HT-29 (cell line): ENCODE results near the gene CATSPER1. TPM values are rescaled to one million over a fixed set of nuclear protein-coding genes. Genes with fewer than 3 reads are reported as not detected.

Experiments
- DNase-seq: peaks from one replicate; pipeline ENCODE4 v3.0.0-alpha.2; 2015; ENCODE audit warnings: low spot score
- total RNA-seq: library from RNA; depleted of rRNA; stranded (reverse); fragments of >200 nt; shearing (Covaris generic); gene quantifications from 2 replicates; pipeline ENCODE4 v1.2.3, GENCODE V29; 2014; rRNA removed

CATSPER1 gene
- total RNA-seq, 1 experiment from 2014 or later, result 0.13 TPM

GRCh38 chr11:65973439-65974110 lies 52.7 kb downstream of the CATSPER1 start:
- no peak for DNase-seq

GRCh38 chr11:65972116-65972515 lies 54.2 kb downstream of the CATSPER1 start:
- no peak for DNase-seq

DNA sequence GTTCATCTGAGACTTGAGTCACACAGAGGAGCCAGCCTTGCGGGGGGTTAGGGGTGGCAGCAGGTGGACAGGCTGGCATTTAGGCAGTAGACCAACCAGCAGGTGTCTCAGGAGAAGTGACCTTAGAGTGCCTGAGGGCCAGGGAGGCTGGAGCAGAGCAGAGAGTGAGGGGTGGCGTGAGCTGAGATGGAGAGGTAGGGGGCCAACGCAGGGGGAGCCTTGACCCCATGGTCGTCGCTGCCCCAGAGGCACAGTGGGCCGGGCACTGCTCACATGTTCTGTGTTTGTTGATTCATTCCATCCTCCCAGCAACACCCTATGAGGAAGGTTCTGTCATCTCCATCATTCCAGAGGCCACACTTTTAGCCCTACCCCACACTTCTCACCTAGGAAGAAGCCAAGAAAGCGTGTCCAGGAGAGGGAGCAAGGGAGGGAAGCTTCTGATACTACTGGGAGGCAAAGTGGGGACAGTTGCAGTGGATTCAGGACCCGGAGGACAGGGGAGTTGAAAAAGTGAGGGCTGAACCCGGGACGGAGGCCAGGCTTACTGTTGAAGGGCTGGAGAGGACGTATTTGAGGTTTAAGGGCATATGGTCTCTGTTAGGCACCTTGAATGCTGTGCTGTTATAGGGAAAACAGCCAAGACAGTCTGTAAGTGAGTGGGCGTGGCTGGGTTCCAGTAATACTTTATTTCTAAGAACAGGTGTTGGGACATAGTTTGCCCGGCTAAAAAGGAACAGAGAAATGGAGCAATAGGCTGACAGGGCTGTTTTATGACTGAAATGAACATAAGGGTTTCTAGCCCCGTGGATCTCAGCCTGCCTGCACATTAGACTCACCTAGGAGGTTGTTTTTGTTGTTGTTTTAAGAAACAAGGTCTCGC lies 57.4 kb downstream of the CATSPER1 start:
- no peak for DNase-seq

GRCh38 chr11:65967329-65967934 lies 58.8 kb downstream of the CATSPER1 start:
- DNase-seq, result no peak

Other genes starting within 250 kb of the CATSPER1 start
- gene AP5B1, start 245.5 kb downstream of the CATSPER1 start, total RNA-seq, result 18.2 and 20.2 TPM in 2 replicates
- gene OVOL1, start 239.4 kb downstream of the CATSPER1 start, total RNA-seq, result 42.2 and 42.8 TPM in 2 replicates
- not detected in 2 replicates for gene SNX32, start 192.5 kb downstream of the CATSPER1 start, total RNA-seq
- 2,410 and 2,611 TPM in 2 replicates for gene CFL1, start 168.3 kb downstream of the CATSPER1 start, total RNA-seq
- 118 and 143 TPM in 2 replicates for gene MUS81, start 166.0 kb downstream of the CATSPER1 start, total RNA-seq
- gene EFEMP2, start 153.7 kb downstream of the CATSPER1 start, total RNA-seq, result 1.2 and 1.6 TPM in 2 replicates
- gene CTSW, start 146.6 kb downstream of the CATSPER1 start, total RNA-seq, result not detected in 2 replicates
- 302 and 303 TPM in 2 replicates for gene FIBP, start 138.0 kb downstream of the CATSPER1 start, total RNA-seq
- gene CCDC85B, start 135.8 kb downstream of the CATSPER1 start, total RNA-seq, result 148 and 155 TPM in 2 replicates
- 123 and 140 TPM in 2 replicates for gene FOSL1, start 126.1 kb downstream of the CATSPER1 start, total RNA-seq
- gene C11orf68, start 107.4 kb downstream of the CATSPER1 start, total RNA-seq, result 21.7 and 24.5 TPM in 2 replicates
- 208 and 228 TPM in 2 replicates for gene DRAP1, start 107.1 kb downstream of the CATSPER1 start, total RNA-seq
- not detected in 2 replicates for gene TSGA10IP, start 81.0 kb downstream of the CATSPER1 start, total RNA-seq
- gene SART1, start 64.7 kb downstream of the CATSPER1 start, total RNA-seq, result 86.1 and 106 TPM in 2 replicates
- gene EIF1AD, start 24.3 kb downstream of the CATSPER1 start, total RNA-seq, result 36.9 and 44.7 TPM in 2 replicates
- gene BANF1, start 24.0 kb downstream of the CATSPER1 start, total RNA-seq, result 84.3 and 86.3 TPM in 2 replicates
- gene CST6, start 14.5 kb downstream of the CATSPER1 start, total RNA-seq, result 23.0 and 27.2 TPM in 2 replicates
- not detected in 2 replicates for gene GAL3ST3, start 22.7 kb upstream of the CATSPER1 start, total RNA-seq
- 209 and 210 TPM in 2 replicates for gene SF3B2, start 25.9 kb upstream of the CATSPER1 start, total RNA-seq
- gene PACS1, start 43.8 kb upstream of the CATSPER1 start, total RNA-seq, result 13.8 and 23.1 TPM in 2 replicates
- gene KLC2, start 231.2 kb upstream of the CATSPER1 start, total RNA-seq, result 14.4 and 17.8 TPM in 2 replicates
- gene RAB1B, start 242.2 kb upstream of the CATSPER1 start, total RNA-seq, result 357 and 380 TPM in 2 replicates